ENCODE data around the gene NPR1.
A peak's percentile ranks its signal among the peaks of the same experiment; 100 is the strongest.
"Not testable (repeated sequence)": the region's sequence is repeated elsewhere in the genome, so short reads cannot be mapped to it uniquely, and the experiment has no call there.

The NPR1 gene
- total RNA-seq: 0.06 to 0.48 reads per million in 2 experiments

- DNase-seq (ENCODE audit: low read depth): no peak
Measured at GRCh38 chr1:153678519-153679336, at the start of gene NPR1. TSS of gene NPR1 (plus strand) at chr1:153678688. CDS start at chr1:153679109, 421 bp downstream.

GRCh38 chr1:153629343-153629665 lies 49.2 kb upstream of the NPR1 start:
- no peak for DNase-seq (ENCODE audit: low read depth)

- DNase-seq (ENCODE audit: low read depth): no peak
Measured at GRCh38 chr1:153629971-153630370, 48.5 kb upstream of the NPR1 start.

- DNase-seq (ENCODE audit: low read depth): no peak
Measured at GRCh38 chr1:153630384-153630783, 48.1 kb upstream of the NPR1 start.

GRCh38 chr1:153631047-153632022 lies 47.2 kb upstream of the NPR1 start:
- no peak for DNase-seq (ENCODE audit: low read depth)

GRCh38 chr1:153633161-153633753 lies 45.2 kb upstream of the NPR1 start:
- DNase-seq (ENCODE audit: low read depth): no peak

GRCh38 chr1:153633754-153634665 lies 44.5 kb upstream of the NPR1 start, which contains the start of gene CHTOP:
TSS of gene CHTOP (plus strand) at chr1:153634066. CDS start at chr1:153636589, 2,523 bp downstream.
- DNase-seq (ENCODE audit: low read depth): peak; percentile 93

- DNase-seq (ENCODE audit: low read depth): no peak
Measured at GRCh38 chr1:153635872-153636271, 42.6 kb upstream of the NPR1 start.

- DNase-seq (ENCODE audit: low read depth): no peak
Measured at GRCh38 chr1:153636312-153636711, 42.2 kb upstream of the NPR1 start.

- DNase-seq (ENCODE audit: low read depth): no peak
Measured at GRCh38 chr1:153638261-153638660, 40.2 kb upstream of the NPR1 start.

- no peak for DNase-seq (ENCODE audit: low read depth)
Measured at GRCh38 chr1:153639280-153639679, 39.2 kb upstream of the NPR1 start.

- not testable (repeated sequence) for DNase-seq (ENCODE audit: low read depth)
Measured at GRCh38 chr1:153640213-153640612, 38.3 kb upstream of the NPR1 start.

GRCh38 chr1:153640861-153641260 lies 37.6 kb upstream of the NPR1 start:
- no peak for DNase-seq (ENCODE audit: low read depth)

- no peak for DNase-seq (ENCODE audit: low read depth)
Measured at GRCh38 chr1:153642161-153642560, 36.3 kb upstream of the NPR1 start.

GRCh38 chr1:153643100-153643499 lies 35.4 kb upstream of the NPR1 start:
- no peak for DNase-seq (ENCODE audit: low read depth)

- DNase-seq (ENCODE audit: low read depth): no peak
Measured at GRCh38 chr1:153643816-153644215, 34.7 kb upstream of the NPR1 start.

- no peak for DNase-seq (ENCODE audit: low read depth)
Measured at GRCh38 chr1:153646672-153647345, 31.7 kb upstream of the NPR1 start.

GRCh38 chr1:153647346-153647714 lies 31.2 kb upstream of the NPR1 start:
- DNase-seq (ENCODE audit: low read depth): no peak

- DNase-seq (ENCODE audit: low read depth): no peak
Measured at GRCh38 chr1:153648000-153648643, 30.4 kb upstream of the NPR1 start.
